GM12865 (cell line): ENCODE data around the gene MAF.

ENCODE experiments used
- DNase-seq: peaks from one replicate; pipeline ENCODE4 v3.0.0; 2010; ENCODE audit warnings: low read depth
- H3K4me3 ChIP-seq: 2 replicates; pipeline ENCODE4 v1.5.1; 2011; ENCODE audit warnings: mild to moderate bottlenecking, low read depth, low read length, control low read depth
- TF ChIP-seq, protein P1 (sequence below): IDR thresholded peaks from 2 replicates; pipeline ENCODE4 v1.5.1; 2011; ENCODE audit warnings: low read length, control low read depth, low read depth, inconsistent platforms; ENCODE audit not compliant: insufficient read depth; ENCODE audit errors: missing control alignments

Gene MAF

DNA sequence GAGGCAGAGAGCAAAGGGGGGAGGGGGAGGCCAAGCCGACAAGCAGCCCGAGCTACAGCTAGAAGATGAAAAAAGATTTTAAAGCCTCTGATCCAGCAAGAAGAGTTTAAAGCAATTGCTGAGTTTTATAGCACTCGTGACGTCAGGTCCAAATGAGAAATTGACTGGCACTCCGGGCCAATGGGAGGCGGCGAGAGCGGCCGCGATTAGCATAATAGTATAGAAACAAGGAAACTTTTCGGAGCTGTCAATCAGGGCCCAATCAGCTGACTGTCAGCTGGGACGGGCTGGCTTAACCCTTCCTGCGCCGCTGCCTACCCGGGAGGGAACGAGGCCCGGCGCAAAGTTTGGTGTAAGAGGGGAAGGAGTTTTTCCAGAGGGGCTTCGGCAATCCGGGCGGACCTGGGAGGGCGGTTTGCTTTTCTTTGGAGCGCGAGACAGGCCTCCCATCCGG lies at the start of gene MAF:
MAF (minus strand) TSS at position 100 of the 454 bp plus-strand sequence. CDS start 835 bp downstream, outside the sequence.
- peak; percentile 19 for DNase-seq
- peak within 1 kb of the TSS; percentile 4; the same call in 1 of the 2 replicates for H3K4me3 ChIP-seq
- TF ChIP-seq, protein P1, sequence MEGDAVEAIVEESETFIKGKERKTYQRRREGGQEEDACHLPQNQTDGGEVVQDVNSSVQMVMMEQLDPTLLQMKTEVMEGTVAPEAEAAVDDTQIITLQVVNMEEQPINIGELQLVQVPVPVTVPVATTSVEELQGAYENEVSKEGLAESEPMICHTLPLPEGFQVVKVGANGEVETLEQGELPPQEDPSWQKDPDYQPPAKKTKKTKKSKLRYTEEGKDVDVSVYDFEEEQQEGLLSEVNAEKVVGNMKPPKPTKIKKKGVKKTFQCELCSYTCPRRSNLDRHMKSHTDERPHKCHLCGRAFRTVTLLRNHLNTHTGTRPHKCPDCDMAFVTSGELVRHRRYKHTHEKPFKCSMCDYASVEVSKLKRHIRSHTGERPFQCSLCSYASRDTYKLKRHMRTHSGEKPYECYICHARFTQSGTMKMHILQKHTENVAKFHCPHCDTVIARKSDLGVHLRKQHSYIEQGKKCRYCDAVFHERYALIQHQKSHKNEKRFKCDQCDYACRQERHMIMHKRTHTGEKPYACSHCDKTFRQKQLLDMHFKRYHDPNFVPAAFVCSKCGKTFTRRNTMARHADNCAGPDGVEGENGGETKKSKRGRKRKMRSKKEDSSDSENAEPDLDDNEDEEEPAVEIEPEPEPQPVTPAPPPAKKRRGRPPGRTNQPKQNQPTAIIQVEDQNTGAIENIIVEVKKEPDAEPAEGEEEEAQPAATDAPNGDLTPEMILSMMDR: no peak

DNA sequence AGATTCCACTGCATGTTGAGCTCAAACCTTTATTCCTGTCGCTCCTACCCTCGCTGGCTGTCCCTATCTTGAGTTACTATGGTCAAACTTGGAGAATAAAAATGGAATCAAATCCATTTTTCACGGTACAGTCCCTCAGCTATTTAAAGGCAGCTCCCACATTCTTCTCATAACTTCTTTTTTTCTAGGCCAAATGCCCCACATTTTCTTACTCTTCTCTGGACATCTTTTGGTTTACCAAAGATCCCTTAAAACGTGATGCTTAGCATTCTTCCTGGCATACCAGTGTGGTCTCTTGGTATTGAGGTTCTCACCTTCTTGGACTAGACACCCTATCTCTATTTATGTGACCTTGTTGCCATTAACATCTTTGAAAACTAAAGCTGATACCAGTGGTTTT lies 48.3 kb upstream of the MAF start:
- H3K4me3 ChIP-seq: no peak overlapping the region
- no peak for DNase-seq

DNA sequence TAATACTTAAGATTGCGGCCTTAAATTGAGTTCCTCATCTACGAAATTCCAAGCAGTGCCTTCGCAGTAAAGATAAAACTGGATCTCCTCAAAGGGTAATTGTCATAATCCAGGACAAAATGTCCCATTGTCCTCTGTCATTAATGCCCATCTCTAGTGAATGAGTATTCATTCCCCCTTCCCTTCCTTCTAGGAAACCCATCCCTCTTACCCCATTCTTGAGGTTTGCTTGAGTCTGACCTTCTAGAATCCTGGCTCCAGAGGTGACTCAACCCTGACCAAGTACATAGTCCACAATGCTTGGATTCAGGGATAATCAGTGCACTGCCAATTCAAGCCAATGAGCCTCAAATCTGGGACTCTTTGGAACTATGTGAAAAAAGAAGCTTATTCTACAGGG lies 47.0 kb upstream of the MAF start:
- no peak overlapping the region for H3K4me3 ChIP-seq
- no peak for DNase-seq
- TF ChIP-seq, protein P1: no peak

More for the DNA sequence above, 48.3 kb upstream of the MAF start:
- TF ChIP-seq, protein P1: no peak

DNA sequence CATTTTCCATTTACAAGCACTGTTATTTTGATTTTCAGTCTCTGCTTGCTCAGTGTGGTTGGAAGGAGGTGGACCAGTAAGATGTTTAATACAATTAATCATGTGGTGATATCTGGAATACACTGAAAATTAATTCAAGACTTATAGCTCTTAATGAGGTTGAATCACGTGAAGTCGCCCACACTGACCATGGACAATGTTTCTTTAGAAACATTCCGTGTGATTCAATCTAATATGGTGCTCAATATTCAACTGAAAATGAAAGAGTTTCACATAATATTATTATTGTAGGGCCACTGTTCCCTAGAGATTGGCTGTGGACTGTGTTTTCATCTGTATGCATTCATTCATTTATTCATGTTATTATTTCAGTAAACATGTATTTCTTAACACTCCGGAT lies 45.2 kb upstream of the MAF start:
- TF ChIP-seq, protein P1: no peak
- no peak for DNase-seq
- no peak overlapping the region for H3K4me3 ChIP-seq

DNA sequence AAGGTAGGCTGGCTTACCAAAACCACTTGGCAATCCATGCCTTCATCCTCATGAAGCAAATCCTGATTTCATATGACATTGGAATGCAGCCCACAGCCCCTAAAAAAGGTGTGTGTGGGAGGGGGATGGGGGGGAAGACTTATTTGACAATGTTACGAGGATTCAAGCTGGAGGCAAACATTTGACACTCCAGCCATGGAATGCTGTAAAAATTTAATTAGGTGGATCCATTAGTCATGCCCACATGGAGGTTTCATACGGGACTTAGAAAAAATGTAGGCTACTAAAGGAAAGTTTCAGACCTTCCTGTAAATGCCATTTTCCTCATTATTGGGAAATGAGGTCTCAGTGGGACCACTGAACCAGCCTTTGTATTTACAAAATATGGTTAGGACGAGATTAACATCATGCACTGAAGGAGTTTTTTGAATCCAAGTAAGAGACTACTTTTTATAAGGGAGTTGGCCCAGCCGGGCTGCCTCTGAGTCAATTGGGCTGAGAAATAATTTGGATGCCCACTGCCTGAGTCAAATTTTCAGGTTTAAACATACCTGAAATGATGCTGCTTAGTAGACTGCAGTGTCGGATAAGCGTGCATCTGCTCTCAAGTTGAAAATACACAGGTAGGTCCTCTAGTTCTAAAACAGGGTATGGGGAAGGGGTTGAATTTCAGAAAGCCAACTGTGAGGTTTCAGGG lies 44.6 kb upstream of the MAF start:
- no peak for DNase-seq
- TF ChIP-seq, protein P1: no peak
- H3K4me3 ChIP-seq: no peak overlapping the region

DNA sequence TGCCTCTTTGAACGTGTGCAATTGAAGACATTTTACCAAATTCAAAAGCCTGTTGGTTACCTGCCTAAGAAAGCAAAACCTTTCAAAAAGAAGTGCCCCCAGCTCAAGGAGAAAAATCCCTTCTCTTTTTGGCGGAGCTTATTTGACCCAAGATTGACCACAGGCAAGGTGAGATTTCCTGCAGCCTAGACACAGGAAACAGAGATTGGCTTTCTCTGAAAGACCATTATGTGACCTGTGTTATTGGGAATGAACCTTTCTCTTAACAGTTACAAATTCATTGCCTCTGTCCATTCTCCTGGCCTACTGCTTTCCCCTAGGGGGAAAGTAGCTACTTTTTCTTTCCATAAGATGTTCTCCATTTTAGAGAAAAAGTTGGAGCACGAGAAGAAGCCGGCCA lies 42.1 kb upstream of the MAF start:
- TF ChIP-seq, protein P1: no peak
- no peak for DNase-seq
- no peak overlapping the region for H3K4me3 ChIP-seq
